SK-N-SH treated with all-trans-retinoic acid at 6 μM for 48 hours (cell line): ENCODE measurements around the gene FOXD4L3.
"Not testable (repeated sequence)": the region's sequence is repeated elsewhere in the genome, so short reads cannot be mapped to it uniquely, and the experiment has no call there.

ENCODE experiments used
- ISL1 ChIP-seq: fragments of 250-450 bp; sonication (Bioruptor Pico); IDR thresholded peaks from 2 replicates; pipeline ENCODE4 v2.1.2; 2022; ENCODE audit warnings: mild to moderate bottlenecking, moderate library complexity
- RARB ChIP-seq: fragments of 250-450 bp; sonication (Bioruptor Pico); IDR thresholded peaks from 2 replicates; pipeline ENCODE4 v1.8.0; 2021; ENCODE audit warnings: mild to moderate bottlenecking, moderate library complexity
- ZFP3 ChIP-seq: fragments of 250-450 bp; sonication (Bioruptor Pico); IDR thresholded peaks from 2 replicates; pipeline ENCODE4 v1.5.0; 2020; ENCODE audit warnings: mild to moderate bottlenecking, moderate library complexity
- ZFP30 ChIP-seq: fragments of 450-650 bp; formaldehyde crosslinking; IDR thresholded peaks from 2 replicates; pipeline ENCODE4 v1.5.0; 2022; ENCODE audit warnings: mild to moderate bottlenecking, moderate library complexity
- TF ChIP-seq, protein P1 (sequence below): fragments of 250-450 bp; sonication (Bioruptor Pico); IDR thresholded peaks from 2 replicates; pipeline ENCODE4 v1.8.0; 2020; ENCODE audit warnings: mild to moderate bottlenecking, moderate library complexity, borderline replicate concordance

DNA sequence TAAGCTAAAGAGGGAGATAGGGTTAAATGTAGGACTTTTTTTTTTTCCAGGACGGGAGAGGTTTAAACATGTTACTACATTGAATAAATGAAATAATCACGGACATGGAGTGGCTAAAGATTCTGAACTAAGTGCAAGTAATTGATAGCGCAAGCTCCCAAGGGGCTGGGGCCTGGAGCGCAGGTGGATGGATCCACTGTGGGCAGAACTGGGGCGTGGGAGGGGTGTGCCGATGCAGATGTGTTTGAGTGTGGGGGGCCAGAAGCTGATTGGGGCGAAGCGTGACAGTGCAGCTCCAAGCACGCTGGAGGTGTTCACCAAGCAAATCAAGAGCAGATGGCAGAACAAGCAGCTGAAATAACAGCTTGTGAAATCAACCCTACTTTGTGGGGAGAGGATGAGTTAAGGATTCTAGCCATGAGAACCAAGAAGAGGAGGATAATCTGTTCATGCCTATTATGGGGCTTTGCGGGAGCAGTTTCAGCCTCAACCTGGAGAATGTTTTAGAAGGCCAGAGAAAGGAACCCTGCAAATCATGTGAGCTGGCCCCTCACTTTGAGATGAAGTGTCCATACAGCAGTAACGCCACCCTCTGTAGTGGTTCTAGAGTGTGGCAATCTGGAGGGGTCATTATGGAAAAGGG is 28.0 kb downstream of the FOXD4L3 start:
- not testable (repeated sequence) for TF ChIP-seq RARB, ISL1, ZFP30, ZFP3 (CRISPR knock-in tag)
- TF ChIP-seq, protein P1, sequence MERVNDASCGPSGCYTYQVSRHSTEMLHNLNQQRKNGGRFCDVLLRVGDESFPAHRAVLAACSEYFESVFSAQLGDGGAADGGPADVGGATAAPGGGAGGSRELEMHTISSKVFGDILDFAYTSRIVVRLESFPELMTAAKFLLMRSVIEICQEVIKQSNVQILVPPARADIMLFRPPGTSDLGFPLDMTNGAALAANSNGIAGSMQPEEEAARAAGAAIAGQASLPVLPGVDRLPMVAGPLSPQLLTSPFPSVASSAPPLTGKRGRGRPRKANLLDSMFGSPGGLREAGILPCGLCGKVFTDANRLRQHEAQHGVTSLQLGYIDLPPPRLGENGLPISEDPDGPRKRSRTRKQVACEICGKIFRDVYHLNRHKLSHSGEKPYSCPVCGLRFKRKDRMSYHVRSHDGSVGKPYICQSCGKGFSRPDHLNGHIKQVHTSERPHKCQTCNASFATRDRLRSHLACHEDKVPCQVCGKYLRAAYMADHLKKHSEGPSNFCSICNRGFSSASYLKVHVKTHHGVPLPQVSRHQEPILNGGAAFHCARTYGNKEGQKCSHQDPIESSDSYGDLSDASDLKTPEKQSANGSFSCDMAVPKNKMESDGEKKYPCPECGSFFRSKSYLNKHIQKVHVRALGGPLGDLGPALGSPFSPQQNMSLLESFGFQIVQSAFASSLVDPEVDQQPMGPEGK (CRISPR knock-in tag) = not testable (repeated sequence)
